ENCODE results near the gene FAM120A. TPM values are rescaled to one million over a fixed set of nuclear protein-coding genes. Genes with fewer than 3 reads are reported as not detected.

FAM120A gene
- total RNA-seq, 4 donors from 2014 or later: 56.5 to 82.3 (median 65.7) TPM

GRCh38 chr9:93580654-93581380 is 129.3 kb downstream of the FAM120A start:
- peak overlapping the region in 2 of 4 donors; percentile 14 to 17 for H3K27ac ChIP-seq
- H3K9me3 ChIP-seq: no peaks in the 10 kb centered on the region
- intact Hi-C loops (cut with DNase I): no loop called here
- whole genome bisulfite sequencing, 2 donors: 60 to 72% methylated on average over 1 to 7 of the region's 10 CpGs
- H3K4me3 ChIP-seq: no peak overlapping the region
- DNase-seq: no peak
- TF ChIP-seq POLR2A (IDR thresholded peaks at IDR 0.05) (no peak), CTCF (IDR thresholded peaks at IDR 0.05) (no peak)
- H3K27me3 ChIP-seq: no peaks in the 10 kb centered on the region
- peaks cover 23 to 55% (median 28%) of the 10 kb centered on the region in 3 donors for H3K4me1 ChIP-seq
- H3K36me3 ChIP-seq: no peaks in the 10 kb centered on the region

DNA sequence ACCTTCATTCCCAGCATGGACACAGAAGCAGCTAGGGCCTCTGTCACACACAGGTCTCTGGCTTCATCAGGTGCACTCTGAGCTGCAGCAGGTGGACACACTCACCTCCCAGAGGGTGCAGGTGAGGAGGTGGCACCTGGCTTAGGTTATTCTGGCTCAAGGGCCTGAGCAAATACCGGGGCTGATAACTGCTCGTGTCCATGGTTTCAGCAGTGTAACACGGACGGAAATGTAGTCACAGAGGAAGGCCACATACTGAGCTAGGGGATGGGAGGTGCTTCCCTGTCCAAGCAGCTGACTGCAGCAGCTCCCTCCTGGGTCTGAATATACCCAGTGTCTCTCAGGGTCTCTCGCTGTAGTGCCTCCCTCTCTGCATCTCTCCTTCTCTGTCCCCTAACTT is 130.6 kb downstream of the FAM120A start:
- Histone ChIP-seq H3K27ac (peak overlapping the region in 1 of 4 donors; percentile 0), H3K4me1 (peaks cover 23 to 65% (median 28%) of the 10 kb centered on the region in 3 donors), H3K9me3 (no peaks in the 10 kb centered on the region), H3K27me3 (no peaks in the 10 kb centered on the region), H3K4me3 (no peak overlapping the region), H3K36me3 (no peaks in the 10 kb centered on the region)
- TF ChIP-seq CTCF (IDR thresholded peaks at IDR 0.05) (no peak), POLR2A (IDR thresholded peaks at IDR 0.05) (no peak)
- intact Hi-C loops (cut with DNase I): no loop called here
- no peak for DNase-seq
- 74 to 80% methylated on average over 2 of the region's 5 CpGs for WGBS, 2 donors

GRCh38 chr9:93582550-93582949 is 131.1 kb downstream of the FAM120A start:
- 65 to 75% methylated on average over 2 to 3 of the region's 3 CpGs for WGBS, 2 donors
- no peak for TF ChIP-seq CTCF (IDR thresholded peaks at IDR 0.05)
- H3K27me3 ChIP-seq: no peaks in the 10 kb centered on the region
- H3K9me3 ChIP-seq: no peaks in the 10 kb centered on the region
- intact Hi-C loops (cut with DNase I): no loop called here
- DNase-seq: no peak
- no peaks in the 10 kb centered on the region for H3K36me3 ChIP-seq
- peak overlapping the region in 1 of 4 donors; percentile 0 for H3K27ac ChIP-seq
- H3K4me1 ChIP-seq: peaks cover 22 to 66% (median 28%) of the 10 kb centered on the region in 3 donors
- no peak overlapping the region for H3K4me3 ChIP-seq

DNA sequence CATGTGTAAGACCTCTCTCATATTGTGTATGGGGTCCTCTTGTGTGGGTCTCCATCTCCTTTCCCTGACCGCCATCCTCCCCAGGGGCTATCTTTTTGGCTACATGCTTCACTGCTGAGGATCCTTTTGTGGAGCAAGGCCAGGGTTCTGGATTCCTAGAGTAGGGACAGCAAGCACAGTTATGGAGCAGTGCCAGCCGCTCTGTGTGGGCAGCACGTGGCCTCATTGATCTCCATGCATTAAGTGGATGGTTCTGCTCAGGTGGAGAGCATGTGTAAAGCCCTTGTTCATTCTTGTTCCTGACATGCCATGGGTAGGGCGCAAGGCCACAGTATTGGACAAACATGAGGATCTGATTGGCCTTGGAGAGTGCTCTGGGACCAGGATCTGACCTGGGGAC is 133.8 kb downstream of the FAM120A start:
- H3K36me3 ChIP-seq: no peaks in the 10 kb centered on the region
- no peak overlapping the region for H3K4me3 ChIP-seq
- intact Hi-C loops (cut with DNase I): no loop called here
- WGBS, 2 donors: 100% methylated on average over 3 of the region's 4 CpGs; no CpG with 5 or more reads in 1 of the 2 donors
- TF ChIP-seq POLR2A (IDR thresholded peaks at IDR 0.05) (no peak), CTCF (IDR thresholded peaks at IDR 0.05) (no peak)
- H3K27me3 ChIP-seq: no peaks in the 10 kb centered on the region
- peaks cover 2 to 66% (median 3%) of the 10 kb centered on the region in 3 donors for H3K4me1 ChIP-seq
- no peak overlapping the region for H3K27ac ChIP-seq
- DNase-seq: no peak
- no peaks in the 10 kb centered on the region for H3K9me3 ChIP-seq

- intact Hi-C loops (cut with DNase I): no loop called here
- H3K27me3 ChIP-seq: no peaks in the 10 kb centered on the region
- DNase-seq: no peak
- TF ChIP-seq CTCF (IDR thresholded peaks at IDR 0.05) (no peak), POLR2A (IDR thresholded peaks at IDR 0.05) (no peak)
- 94% methylated on average over 4 of the region's 4 CpGs; no CpG with 5 or more reads in 1 of the 2 donors for WGBS, 2 donors
- H3K36me3 ChIP-seq: no peaks in the 10 kb centered on the region
- H3K4me1 ChIP-seq: peaks cover 2 to 62% (median 2%) of the 10 kb centered on the region in 3 donors
- H3K9me3 ChIP-seq: no peaks in the 10 kb centered on the region
- no peak overlapping the region for H3K27ac ChIP-seq
- H3K4me3 ChIP-seq: no peak overlapping the region
These were observed 134.2 kb downstream of the FAM120A start for GRCh38 chr9:93585695-93586094.

Measured in esophagus squamous epithelium (tissue), 5 donors.